Subcutaneous abdominal adipose tissue (tissue), 5 donors: ENCODE results near the gene KRTAP10-1.

Experiments used
- H3K27ac ChIP-seq: one replicate; pipeline ENCODE4 v1.7.0; 2013; ENCODE audit warnings: low read depth, mild to moderate bottlenecking, inconsistent platforms, low read length, moderate library complexity
- H3K27me3 ChIP-seq, 5 donors: one replicate each; pipeline ENCODE4 v1.7.0; 2013; ENCODE audit warnings: low read length in 5 of 5, inconsistent platforms in 1 of 5; ENCODE audit not compliant: control insufficient read depth in 5 of 5, insufficient read depth in 4 of 5
- H3K36me3 ChIP-seq, 5 donors: one replicate each; pipeline ENCODE4 v1.7.0; 2013; ENCODE audit warnings: low read length in 5 of 5; ENCODE audit not compliant: control insufficient read depth in 5 of 5, insufficient read depth in 5 of 5
- H3K4me1 ChIP-seq, 5 donors: one replicate each; pipeline ENCODE4 v1.7.0; 2013; ENCODE audit warnings: low read length in 5 of 5, mild to moderate bottlenecking in 3 of 5, moderate library complexity in 1 of 5; ENCODE audit not compliant: control insufficient read depth in 5 of 5, insufficient read depth in 5 of 5
- H3K4me3 ChIP-seq, 5 donors: one replicate each; pipeline ENCODE4 v1.7.0; 2013; ENCODE audit warnings: low read length in 5 of 5, low read depth in 1 of 5
- H3K9ac ChIP-seq, 5 donors: one replicate each; pipeline ENCODE4 v1.7.0; 2013; ENCODE audit warnings: low read length in 5 of 5, mild to moderate bottlenecking in 4 of 5, moderate library complexity in 3 of 5
- H3K9me3 ChIP-seq, 5 donors: one replicate each; pipeline ENCODE4 v1.7.0; 2013; ENCODE audit warnings: low read length in 5 of 5; ENCODE audit not compliant: control insufficient read depth in 5 of 5
- donor health status: healthy.
- donor health status: healthy.
- donor health status: healthy.
- donor health status: healthy.
- donor health status: healthy.

KRTAP10-1 gene

DNA sequence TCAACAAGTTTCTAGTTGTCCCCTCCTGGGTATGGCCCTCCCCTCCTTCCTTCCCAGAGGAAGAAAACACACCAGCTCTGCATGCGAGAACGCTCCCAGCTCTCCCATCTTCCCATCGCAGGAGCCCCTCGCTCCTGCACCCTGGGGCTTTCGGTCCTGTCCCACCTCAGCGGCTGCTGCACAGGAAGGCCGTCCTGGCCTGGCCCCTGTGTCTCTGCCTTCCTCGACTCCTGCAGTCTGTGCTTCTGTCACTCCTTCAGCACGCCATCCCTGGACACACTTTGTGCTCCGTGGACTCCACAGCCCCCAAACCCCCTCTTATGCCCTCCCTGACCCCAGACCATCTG, 23.2 kb downstream of the KRTAP10-1 start:
- H3K4me1 ChIP-seq = no peaks in the 10 kb centered on the region
- H3K27ac ChIP-seq = no peak overlapping the region
- H3K27me3 ChIP-seq = peaks cover 0 to 21% (median 7%) of the 10 kb centered on the region in 5 donors
- H3K9me3 ChIP-seq = peaks cover 0 to 4% (median 0%) of the 10 kb centered on the region in 5 donors
- no peaks in the 10 kb centered on the region for H3K36me3 ChIP-seq
- no peak overlapping the region for H3K4me3 ChIP-seq
- H3K9ac ChIP-seq = no peak overlapping the region

DNA sequence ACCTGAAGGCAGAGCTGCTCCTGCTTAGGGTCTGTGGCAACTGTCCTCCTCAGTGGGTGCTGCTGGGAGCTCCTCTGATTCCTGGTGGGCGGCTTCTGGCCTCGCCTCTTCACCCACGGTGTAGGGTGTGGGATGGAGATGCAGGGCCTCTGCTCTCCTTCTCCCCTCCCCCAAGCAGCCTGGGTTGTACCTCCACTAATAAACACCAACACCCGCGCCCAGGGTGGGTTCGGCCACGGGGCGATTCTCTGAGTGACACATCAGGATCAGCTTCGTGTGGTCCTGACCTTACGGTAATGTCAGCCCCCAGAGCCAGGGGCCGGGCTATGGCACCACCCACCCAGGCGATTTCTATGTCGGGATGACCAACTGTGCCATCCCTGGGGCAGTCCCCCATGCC, 23.7 kb downstream of the KRTAP10-1 start:
- peaks cover 0 to 20% (median 7%) of the 10 kb centered on the region in 5 donors for H3K27me3 ChIP-seq
- H3K9ac ChIP-seq = no peak overlapping the region
- H3K9me3 ChIP-seq = peaks cover 0 to 4% (median 0%) of the 10 kb centered on the region in 5 donors
- no peak overlapping the region for H3K4me3 ChIP-seq
- H3K36me3 ChIP-seq = peaks cover 0 to 2% (median 0%) of the 10 kb centered on the region in 5 donors
- H3K4me1 ChIP-seq = no peaks in the 10 kb centered on the region
- H3K27ac ChIP-seq = no peak overlapping the region

DNA sequence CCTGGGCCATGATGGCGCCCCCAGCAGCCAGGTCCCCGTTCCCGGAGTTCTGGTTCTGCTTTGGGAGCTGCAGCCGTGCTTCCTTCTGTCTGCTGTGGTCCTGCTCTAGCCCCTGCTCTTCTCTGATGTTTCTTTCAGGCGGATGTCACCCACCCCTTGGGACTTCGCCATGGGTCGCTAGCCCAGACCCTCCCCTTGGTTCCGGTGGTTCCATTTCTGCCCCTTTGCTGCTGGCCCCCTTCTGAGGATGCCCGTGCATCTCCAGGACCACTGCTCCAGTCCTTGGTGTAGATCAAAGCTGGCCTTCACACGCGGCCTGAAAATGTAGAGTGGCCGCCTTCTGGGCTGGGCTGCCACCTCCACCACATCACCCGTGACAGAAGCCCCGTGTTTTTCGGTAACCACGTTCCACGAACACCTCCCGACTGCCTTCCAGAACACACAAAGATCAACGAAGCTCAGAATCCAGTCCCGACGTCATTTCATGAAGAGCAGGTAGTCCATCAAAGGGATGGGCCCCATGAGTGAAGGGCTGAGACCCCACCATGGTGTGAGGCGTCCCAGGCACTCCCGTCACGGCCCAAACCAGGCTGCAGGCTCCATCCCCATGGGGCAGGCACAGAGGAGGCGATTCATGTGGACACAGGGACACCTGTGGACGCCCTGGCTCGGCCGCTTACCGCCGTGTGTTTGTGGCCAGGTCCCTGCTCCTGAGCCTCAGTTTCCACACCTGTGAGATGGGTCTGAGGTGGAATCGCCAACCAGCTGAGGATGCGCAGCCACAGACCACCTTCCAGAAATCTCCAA, 24.4 kb downstream of the KRTAP10-1 start:
- H3K27me3 ChIP-seq = peaks cover 0 to 24% (median 10%) of the 10 kb centered on the region in 5 donors
- no peak overlapping the region for H3K9ac ChIP-seq
- peaks cover 0 to 3% (median 2%) of the 10 kb centered on the region in 5 donors for H3K4me1 ChIP-seq
- H3K4me3 ChIP-seq = no peak overlapping the region
- no peak overlapping the region for H3K27ac ChIP-seq
- peaks cover 0 to 4% (median 0%) of the 10 kb centered on the region in 5 donors for H3K9me3 ChIP-seq
- H3K36me3 ChIP-seq = peaks cover 0 to 6% (median 0%) of the 10 kb centered on the region in 5 donors

DNA sequence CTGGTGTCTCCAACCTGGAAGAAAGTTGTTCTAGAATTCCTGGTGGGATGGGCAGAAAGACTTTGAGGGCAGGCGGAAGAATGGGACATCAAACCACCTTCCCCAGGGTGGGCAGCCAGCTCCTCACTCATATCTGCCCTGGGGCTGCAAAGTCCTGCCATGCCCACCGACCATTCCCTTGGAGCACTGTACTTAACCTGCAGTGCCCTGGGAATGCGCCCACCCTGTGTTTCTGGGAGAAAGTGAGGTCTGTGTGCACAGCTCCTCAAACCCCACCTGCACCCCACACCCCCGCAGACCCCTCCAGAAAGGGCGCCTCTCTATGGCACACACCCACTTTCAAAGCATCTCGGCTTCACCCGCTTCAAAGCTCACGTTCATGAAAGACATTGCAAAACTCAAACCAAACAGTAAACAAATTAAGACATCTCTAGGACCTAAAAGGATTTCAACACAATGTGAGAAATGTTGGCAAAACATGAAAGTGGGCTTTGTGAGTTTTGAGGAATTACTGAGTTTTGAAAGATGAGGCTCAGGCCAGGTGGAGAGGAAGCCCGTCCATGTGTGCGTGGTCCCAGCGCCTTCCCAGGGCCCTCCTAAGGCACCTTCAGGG, 25.1 kb downstream of the KRTAP10-1 start:
- no peak overlapping the region for H3K4me3 ChIP-seq
- H3K27ac ChIP-seq = no peak overlapping the region
- H3K9ac ChIP-seq = no peak overlapping the region
- H3K9me3 ChIP-seq = peaks cover 0 to 4% (median 0%) of the 10 kb centered on the region in 5 donors
- peaks cover 0 to 6% (median 0%) of the 10 kb centered on the region in 5 donors for H3K36me3 ChIP-seq
- H3K4me1 ChIP-seq = peaks cover 0 to 7% (median 6%) of the 10 kb centered on the region in 5 donors
- H3K27me3 ChIP-seq = peaks cover 0 to 30% (median 13%) of the 10 kb centered on the region in 5 donors

DNA sequence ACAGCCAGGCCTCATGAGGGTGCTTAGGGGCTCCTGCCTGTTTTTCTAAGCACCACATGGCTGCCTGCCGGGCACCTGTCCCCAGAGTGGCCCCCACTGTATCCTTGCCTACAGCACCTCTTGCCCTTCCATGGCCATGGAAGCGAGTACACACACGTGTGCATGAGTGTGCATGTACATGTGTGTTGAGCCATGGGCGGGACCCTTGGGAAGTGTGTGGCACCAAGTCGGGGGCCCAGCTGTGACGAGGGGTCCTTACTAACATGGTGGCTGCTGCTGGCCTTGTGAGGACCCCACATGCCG, 25.8 kb downstream of the KRTAP10-1 start:
- peaks cover 0 to 6% (median 0%) of the 10 kb centered on the region in 5 donors for H3K36me3 ChIP-seq
- peaks cover 0 to 7% (median 6%) of the 10 kb centered on the region in 5 donors for H3K4me1 ChIP-seq
- no peak overlapping the region for H3K27ac ChIP-seq
- H3K27me3 ChIP-seq = peaks cover 0 to 27% (median 17%) of the 10 kb centered on the region in 5 donors
- no peak overlapping the region for H3K4me3 ChIP-seq
- peaks cover 0 to 4% (median 0%) of the 10 kb centered on the region in 5 donors for H3K9me3 ChIP-seq
- H3K9ac ChIP-seq = no peak overlapping the region

DNA sequence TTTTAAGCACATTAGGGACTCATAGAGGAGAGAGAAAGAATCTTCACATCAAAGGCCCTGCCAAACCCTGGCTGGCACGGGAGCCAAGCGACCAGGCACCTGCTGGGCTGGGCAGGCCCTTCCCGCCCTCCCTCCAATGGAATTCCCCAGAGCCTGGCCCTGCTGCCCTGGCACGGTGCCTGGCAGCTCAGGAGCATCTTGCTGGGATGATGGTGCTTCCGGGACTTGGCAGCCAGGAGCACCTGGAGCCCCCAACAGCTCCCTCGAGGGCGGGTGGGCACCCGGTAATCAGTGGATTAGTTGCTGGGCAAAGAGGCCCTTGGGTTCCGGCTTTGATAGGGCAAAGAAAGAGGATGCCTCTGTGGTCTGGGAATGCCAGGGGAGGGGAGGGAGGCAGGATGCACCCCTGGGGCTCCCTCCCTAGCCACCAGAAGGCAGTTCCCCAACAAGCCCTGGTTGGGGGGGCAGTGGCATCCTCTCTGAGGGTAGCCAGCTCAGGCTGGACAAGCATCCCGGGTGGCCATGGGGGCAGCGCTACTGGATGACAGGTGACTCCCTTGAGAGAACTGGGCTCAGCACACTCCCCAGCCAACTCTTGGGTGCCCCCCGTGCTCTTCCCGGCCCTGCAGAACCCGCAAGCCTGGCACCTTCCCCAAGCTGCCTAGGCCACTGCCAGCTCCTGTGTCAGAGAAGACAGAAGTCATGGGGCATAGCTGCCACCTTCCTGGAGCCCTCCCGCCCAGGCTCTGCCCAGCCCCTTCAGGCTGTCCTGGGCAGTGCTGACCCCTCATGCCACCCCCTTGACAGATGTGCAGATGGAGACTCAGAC, 26.4 kb downstream of the KRTAP10-1 start:
- peaks cover 0 to 6% (median 0%) of the 10 kb centered on the region in 5 donors for H3K36me3 ChIP-seq
- H3K4me1 ChIP-seq = peaks cover 0 to 7% (median 6%) of the 10 kb centered on the region in 5 donors
- H3K4me3 ChIP-seq = no peak overlapping the region
- no peak overlapping the region for H3K27ac ChIP-seq
- peaks cover 0 to 4% (median 0%) of the 10 kb centered on the region in 5 donors for H3K9me3 ChIP-seq
- H3K9ac ChIP-seq = no peak overlapping the region
- peaks cover 0 to 31% (median 22%) of the 10 kb centered on the region in 5 donors for H3K27me3 ChIP-seq

DNA sequence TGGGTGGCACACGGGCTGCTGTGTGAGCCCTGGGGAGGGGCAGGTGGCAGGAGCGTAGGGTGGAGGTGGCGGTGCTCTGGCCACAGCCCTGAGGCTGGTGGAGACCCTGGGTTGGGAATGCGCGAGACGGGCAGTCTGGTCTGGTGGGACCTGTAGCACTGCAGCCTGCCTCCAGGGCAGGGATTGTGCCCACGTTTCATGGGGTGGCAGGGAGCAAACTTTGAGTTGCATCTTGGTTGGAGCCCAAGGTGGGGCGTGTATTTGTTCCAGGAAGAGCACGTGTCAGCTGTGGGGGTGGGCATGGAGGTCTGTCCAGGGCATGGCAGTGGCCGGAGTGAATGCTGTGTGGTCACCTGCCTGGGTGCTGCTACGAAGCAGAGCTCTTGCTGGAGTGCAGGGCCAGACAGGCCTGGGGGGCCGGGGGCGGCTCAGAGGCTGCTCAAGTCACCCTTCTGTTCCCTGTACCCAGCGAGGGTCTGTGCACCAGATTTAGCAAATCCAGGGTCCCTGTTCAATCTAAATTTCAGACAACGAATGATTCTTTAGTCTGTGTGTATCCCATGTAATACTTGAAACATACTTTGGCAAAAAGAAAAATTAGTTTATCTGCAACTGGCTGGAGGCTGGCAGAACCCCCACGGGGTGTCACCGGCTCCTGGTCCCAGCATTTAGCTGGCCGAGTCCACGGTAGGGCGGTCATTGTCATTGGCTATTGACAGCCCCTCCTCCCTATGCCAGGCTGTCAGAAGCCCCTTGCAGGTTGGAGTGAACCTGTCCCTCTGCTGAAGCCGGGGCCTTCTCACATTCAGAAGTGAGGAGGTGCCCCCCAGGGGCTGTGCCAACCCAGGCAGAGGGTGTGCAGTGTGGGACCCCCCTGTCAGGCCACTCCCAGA, 27.3 kb downstream of the KRTAP10-1 start:
- peaks cover 0 to 4% (median 0%) of the 10 kb centered on the region in 5 donors for H3K9me3 ChIP-seq
- no peak overlapping the region for H3K9ac ChIP-seq
- peaks cover 0 to 7% (median 6%) of the 10 kb centered on the region in 5 donors for H3K4me1 ChIP-seq
- peaks cover 0 to 34% (median 27%) of the 10 kb centered on the region in 5 donors for H3K27me3 ChIP-seq
- no peak overlapping the region for H3K27ac ChIP-seq
- H3K36me3 ChIP-seq = peaks cover 0 to 6% (median 0%) of the 10 kb centered on the region in 5 donors
- no peak overlapping the region for H3K4me3 ChIP-seq

DNA sequence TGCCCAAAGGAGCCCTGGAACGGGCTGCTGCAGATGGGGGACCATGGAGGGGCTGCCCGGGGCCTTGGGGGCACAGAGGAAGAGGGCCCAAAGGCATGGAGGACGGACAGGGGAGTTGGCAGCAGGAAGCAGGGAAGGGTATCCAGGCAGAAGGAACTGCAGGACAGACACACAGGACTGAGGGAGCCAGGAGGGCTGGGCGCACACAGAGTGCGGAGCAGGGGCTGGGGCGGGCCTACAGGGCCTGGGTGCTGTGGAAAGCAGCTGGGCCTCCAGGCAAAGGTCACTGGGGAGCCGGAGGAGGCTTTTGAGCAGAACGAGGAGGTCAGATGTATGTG, 28.1 kb downstream of the KRTAP10-1 start:
- no peak overlapping the region for H3K27ac ChIP-seq
- H3K4me3 ChIP-seq = no peak overlapping the region
- peaks cover 0 to 34% (median 27%) of the 10 kb centered on the region in 5 donors for H3K27me3 ChIP-seq
- H3K9ac ChIP-seq = no peak overlapping the region
- peaks cover 0 to 6% (median 0%) of the 10 kb centered on the region in 5 donors for H3K36me3 ChIP-seq
- peaks cover 0 to 7% (median 6%) of the 10 kb centered on the region in 5 donors for H3K4me1 ChIP-seq
- no peaks in the 10 kb centered on the region for H3K9me3 ChIP-seq

DNA sequence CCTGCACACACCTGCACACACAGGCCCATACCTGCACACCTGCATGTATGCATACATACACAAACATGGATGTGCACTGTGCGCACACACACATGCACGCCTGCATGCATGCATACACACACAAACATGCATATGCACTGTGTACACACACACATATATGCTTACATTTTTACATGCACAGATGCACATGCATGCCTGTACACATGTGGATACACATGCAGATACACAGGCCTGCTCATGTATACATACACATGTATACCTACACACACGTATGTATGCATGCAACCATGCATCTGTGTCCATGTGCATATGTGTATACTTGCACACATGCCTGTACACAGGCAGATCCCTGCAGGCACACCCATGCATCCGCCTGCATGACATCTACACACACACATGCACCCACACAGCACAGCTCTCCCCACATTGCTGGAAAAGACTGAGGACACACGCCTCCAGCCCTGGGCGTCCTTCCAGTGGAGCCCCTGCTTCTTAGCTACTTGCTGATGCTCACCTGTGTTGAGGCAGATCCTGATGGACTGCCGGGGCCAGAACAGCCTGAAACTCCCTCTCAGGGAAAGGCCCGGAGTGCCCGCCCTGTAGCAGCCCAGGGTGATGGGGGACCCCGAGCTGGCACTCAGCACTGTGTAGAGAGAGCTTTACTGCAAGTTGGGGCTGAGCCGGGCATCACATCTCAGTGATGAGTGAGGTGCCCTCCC, 28.6 kb downstream of the KRTAP10-1 start:
- Histone ChIP-seq H3K4me3 (no peak overlapping the region), H3K9me3 (no peaks in the 10 kb centered on the region), H3K4me1 (peaks cover 0 to 7% (median 6%) of the 10 kb centered on the region in 5 donors), H3K27ac (no peak overlapping the region), H3K36me3 (peaks cover 0 to 6% (median 0%) of the 10 kb centered on the region in 5 donors), H3K9ac (no peak overlapping the region), H3K27me3 (peaks cover 0 to 35% (median 27%) of the 10 kb centered on the region in 5 donors)
